HG03025 (cell line): ENCODE measurements around the gene SEMA3F.

Experiments
- ATAC-seq: cut with Tn5 transposase; IDR thresholded peaks from one replicate; pipeline ENCODE4 v1.9.1; 2021; ENCODE audit warnings: mild to moderate bottlenecking, moderate library complexity; ENCODE audit not compliant: unreplicated experiment, low FRiP score

Gene SEMA3F

DNA sequence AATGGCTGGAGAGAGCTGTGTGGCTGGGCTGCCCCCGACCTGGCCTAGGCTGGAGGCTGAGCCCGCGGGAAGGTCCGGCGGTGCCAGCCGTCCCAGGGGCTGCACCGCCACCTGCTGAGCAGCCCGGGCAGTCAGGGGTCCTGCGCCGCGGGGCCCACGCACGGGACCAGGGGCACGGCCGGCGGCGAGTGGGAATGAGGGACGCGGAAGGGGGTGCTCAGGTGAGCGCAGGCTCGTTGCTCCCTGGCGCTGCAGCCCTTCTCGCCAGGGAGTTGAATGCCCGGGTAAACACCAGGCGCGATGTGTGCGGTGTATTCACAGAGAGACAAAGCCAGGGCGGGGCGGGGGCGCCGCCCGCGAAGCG is 666 bp upstream of the SEMA3F start:
- peak; percentile 11 for ATAC-seq

DNA sequence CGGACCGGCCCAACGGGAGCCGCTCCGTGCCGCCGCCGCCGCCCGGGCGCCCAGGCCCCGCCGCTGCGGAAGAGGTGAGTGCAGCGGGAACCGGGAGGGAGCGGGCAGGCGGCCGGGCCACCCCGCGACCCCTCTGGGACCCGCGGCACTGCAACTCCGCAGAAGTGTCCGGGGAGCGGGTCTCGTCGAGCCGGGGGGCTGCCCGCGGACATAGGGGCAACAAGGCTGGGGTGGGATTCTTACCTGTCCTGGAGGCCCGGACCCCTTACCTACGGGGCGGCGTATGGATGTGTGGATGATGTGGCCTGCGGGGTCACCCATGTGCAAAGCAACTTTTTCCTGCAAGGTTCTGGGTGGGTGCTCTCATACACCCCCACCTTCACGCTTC is 361 bp downstream of the SEMA3F start:
- no peak for ATAC-seq

DNA sequence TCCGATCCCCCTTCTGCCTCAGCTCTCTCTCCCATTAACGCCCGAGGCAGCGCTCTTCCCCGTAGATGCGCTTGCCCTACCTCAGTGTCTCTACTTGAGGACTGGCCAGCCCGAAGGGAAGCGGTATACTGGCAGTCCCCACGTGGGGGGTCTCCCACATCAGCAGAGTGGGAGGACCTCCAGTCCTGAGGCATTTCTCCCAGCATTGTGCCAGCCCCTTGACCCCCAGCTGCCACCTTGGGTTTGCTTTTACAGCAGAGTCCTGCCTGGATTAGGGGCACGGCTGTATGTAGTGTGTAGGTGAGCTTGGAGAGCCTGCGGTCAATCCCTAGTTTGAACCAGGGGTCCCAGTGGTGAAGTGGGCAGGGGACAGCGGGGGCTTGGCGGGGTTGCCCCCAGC is 767 bp downstream of the SEMA3F start:
- ATAC-seq = no peak

DNA sequence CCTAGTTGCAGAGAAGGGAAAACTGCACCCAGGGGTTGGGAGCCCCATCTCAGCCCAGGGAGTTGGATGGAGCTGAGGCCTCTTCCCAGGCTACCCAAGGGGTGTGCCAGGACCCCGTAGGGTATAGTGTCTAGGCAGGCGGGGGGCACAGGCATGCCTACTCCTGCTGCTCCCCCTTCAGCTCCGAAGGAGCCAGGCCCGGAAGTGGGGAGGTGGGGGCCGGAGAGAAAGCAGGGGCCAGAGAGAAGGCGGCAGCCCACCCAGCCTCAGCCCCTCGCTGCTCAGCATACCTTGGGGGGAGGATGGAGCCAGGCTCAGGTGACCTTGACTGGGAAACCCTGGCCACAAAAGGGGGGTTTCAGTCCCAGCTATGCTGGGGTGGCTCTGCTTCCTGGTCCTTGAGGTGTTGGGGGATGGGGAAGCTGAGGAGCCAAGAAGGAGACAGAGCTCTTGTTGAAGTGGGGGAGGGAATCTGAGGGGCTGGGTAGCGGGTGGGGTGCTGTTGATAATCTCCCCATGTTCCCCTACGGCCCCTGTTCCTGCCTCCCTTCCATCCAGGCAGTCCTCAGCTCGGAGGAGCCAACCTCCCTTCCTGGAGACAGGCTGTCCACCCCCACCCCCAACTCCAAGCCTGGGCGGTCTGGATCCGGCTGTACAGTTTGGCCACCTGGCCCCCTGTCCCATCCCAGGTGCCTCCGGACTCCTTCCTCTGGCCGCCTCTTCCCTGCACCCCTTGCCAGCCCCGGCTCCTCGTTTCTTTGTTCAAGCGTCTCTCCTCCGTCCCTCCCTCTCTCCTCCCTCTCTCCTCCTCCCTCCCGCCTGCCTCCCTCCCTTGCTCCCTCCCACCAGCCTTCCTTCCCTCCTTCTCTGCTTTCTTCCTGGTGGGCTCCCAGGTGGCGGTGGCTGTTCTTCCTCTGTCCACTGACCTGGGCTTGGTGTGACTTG is 1.7 kb downstream of the SEMA3F start:
- no peak for ATAC-seq

DNA sequence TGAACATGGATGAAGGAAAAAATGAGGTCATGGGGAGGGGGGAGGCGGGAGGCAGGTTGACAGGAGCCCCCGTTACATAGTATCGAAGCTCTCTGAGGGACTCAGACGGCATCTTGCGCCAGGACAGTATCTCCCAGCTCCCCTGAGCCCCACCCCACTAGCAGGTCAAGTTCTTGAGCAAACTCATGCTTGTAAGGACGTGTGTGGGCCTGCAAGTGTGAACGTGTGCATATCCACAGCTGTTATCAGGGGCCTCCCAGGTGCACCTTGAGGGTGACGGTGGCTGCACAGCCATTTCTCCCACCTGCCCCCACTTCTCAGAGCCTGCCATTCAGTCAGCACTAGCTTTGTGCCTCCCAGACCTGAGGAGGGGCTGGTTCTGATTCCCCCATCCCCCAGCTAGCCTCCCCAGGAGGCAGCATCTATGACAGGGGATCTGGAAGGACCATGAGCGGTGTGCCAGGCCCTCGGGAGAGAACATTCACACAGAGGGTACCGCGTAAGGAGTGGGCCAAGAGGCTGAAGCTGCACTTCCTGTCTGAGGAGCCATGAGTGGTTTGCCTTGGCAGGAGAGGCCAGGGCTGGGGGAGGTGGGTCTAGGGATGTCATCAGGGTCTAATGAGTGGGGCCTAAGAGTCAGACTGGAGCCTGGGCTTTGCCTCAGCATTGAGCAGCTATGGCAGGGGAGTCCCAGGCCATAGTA is 2.9 kb downstream of the SEMA3F start:
- ATAC-seq = no peak

DNA sequence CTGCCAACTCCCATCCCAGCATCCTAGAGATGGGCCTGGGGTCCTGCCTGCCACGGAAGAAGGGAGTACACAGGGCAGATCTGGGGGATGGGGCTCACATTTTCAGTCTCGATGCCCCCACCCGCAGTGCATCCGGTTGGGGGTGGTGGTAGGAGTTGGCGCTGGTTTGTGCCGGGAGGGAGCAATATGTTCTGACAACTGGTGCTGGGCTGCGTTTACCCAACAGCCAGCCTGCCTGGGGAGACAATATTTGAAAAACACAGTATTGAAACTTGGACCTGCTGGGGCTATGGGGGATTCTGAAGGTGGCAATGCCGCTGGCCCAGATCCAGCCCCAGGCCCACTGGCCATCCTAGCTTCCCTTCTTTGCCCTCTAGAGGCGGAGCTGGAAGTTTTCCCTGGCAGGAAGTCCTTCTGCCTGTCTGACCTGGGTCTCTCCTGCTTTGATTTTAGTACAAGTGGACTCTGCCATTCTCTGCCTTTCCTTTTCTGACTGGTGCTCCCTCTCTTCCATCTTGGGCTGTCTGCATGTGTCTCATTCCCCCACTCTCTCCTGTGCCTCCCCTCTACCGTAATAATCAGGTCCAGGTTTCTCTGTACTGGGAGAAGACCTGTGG is 3.5 kb downstream of the SEMA3F start:
- ATAC-seq = no peak

DNA sequence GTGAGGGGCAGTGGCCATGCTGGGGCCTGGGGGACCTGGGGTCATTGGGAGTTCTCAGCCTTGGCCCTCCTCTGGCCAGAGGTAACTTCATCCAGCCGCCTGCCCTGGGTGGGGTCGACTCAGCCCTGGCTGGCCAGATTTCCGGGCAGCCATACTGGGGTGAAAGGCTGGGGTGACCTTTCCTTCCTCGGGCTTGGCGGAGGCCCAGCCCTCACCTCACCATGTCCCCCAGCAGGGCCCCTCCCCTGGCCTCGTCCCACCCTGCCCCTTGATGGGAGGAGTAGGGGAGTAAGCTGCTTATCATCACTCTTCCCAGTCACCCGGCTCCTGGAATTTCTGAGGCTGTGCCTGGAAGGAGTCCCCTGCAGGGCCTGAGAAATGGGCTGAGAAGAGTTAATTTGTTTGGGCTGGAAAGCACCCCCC is 5.4 kb downstream of the SEMA3F start:
- ATAC-seq = no peak

DNA sequence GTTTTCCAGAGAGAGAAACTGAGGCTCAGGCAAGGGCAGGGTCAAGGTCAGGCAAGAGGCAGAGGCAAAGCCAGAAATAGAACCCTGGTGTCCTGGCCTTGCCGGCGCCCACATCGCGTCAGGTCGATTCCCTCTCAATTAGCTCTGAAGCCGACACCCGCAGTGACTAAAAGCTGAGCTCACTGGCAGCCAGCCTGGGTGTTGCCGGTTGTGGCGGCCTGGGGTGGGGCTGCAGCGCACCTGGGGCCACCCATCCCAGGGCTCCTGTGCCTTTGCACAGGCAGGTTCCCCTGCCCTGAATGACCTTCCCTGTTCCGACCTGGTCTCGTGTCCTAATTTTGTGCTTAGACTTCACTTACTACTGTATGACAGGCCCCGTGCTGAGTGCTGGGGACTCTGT is 6.2 kb downstream of the SEMA3F start:
- ATAC-seq = no peak

DNA sequence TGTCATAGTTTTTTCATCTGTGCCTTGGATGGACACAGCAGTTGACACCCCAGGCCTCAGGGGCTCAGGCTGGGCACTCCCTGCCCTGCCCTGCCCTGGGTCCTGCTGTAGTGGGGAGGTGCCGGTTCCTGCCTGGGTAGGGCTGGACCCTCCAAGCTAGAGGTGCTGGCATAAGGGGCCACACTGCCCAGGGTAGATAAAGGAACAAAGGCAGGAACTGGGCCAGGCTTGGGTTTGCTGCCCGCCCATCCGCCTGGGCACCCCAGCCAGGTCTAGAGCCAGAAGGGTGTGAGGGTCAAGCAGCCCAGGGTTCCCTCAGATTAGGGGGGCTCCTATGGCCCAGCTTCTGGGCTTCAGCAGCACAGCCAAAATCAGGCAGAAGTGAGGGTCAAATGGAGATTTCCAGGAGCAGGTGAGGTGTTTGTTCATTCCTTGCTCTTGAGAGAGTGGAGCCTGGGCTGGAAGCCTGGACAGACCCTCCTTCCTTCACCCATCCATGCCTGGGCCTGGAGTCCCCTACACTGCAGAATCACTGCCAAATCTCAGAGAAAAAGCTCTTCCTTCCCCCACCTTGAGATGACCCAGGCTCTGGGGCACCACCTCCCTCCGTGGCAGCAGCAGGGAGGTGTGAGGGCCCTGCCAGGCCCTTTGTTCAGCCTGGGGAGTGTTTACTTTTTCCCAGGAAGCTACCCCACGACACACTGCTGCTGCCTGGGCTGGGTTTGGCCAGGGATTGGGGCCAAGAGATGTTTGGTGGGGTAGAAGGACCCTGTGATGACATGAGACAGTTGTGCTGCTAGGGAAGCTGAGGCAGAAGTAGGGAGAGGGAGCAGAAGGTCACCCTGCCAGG is 7.1 kb downstream of the SEMA3F start:
- ATAC-seq = no peak

DNA sequence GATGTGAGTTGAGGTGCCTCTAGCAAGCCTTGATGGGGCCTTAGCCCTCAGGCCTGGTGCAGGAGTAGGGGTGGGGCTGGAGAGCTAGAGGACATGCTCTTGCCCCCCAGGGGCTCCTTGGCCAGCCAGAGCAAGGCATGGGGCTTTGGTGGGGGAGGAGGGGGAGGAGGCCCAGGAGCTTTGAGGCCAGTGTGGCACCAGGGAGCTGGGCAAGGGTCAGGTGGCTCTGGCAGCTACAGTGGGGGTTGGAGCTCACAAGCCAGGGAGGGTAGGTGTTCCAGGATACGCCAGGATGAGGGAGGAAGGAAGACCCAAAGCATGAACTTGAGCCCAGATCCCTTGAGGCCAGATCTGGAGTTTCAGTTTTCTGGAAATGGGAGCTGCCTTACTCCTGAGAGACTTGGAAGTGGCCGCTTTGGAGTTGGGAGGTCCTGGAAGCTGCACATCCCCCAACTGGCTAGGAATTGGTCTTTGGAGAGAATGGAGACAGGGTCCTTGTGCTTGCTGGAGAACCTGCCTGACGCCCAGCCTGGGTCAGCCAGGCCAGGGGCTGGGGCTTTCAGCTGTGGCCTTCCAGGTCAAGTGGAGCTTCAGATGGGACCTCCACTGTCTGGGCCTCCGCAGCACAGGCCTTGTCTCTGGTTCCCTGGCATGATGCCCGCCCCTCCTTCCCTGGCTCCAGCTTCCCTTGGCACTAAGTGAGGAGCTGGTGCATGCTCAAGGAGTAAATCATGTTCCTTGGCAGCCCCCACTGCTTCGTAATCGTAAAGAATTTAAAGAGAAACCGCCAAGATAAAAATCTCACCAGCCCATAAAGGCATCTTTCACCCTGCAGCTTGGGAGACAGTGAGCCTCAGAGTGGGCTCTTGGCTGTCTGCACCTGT is 8.7 kb downstream of the SEMA3F start:
- no peak for ATAC-seq

DNA sequence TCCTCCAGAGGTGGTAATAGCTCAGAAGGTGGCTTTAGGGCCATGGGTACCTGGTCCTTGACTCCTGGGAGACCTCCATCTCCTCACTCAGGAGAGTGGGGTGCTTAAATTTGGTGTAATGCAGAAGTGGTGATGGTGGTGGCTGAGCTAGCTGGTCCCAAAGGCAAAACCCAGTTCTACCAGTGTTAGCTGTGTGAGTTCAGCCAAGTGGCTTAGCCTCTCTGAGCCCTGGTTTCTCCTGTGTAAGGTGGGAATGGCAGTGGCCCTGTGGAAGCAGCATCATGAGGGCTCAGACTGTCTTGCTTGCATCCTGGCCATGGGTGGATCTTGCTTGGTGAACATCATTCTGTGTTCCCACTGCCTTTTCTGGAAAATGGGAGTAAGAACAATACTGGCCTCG is 9.4 kb downstream of the SEMA3F start:
- no peak for ATAC-seq

DNA sequence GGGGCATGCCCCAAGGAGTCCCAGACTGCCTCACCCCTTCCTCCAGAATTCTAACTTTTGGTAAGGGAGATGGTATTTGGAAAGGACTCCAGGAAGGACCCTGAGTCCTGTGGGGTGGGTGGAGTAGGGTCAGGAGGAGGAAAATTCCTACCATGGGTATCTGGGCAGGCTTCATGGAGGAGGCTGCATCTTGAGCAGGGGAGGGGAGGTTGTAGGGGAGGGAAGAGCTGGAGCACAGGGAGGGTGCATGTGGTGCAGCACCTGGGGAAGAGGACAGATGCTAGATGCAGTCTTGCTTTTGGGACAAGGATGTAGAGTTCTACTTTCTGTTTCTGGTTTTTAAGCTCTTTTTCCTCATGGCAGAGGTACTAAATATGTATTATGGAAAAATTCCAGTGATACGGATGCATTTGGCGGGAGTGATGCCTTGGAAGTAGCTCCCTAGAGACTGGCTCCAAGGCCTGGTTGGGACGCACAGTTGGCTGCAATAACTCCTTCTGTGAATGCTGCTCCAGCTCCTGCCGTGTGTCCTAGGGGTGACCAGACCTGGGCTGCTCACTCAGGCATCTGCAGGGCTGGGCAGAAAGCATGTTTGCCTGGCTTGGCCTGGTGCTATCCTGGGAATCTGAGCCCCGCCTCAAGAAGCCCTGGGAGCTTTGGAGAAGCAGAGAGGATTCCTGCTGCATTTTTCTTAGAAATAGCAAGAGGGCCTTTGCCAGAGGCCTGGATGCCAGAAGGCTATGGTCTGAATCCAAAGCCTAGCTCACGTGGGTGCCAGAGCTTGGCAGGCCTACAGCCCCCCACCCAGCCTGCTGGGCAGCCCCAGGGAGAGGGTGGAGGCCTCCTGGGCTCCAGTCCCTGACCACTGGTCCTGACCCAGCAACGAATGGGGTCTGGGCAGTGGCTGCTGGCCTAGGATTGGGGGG is 10.1 kb downstream of the SEMA3F start:
- ATAC-seq = no peak

DNA sequence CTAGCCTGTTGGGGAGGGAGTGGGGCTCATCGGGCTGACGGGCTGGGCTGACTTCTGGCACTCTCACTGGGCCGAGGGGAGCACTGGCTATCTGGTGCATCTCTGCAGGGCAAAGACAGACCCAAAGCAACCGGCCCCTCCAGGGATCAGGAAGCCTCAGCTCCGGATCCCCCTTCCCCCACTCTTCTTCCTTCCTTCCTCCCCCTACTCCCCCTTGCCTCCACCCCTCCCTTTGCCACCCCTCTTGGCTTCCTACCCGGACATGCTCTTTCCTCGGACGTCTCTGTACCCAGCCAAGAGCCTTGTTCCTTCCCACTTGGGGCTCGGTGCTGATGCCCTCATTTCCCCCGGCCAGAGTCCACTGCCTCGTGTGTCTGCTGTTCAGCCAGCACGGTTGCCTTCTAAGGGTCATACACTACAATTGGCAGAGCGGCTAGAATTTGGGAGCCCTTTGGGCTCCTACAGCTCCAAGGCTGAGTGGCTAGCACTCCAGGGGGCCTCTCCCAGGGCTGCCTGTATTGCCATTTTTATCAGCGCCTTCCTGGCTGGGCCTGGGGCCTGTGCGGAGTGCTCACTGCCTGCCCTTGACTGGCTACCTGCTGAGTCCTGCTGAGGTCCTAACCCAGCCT is 10.9 kb downstream of the SEMA3F start:
- ATAC-seq = no peak

DNA sequence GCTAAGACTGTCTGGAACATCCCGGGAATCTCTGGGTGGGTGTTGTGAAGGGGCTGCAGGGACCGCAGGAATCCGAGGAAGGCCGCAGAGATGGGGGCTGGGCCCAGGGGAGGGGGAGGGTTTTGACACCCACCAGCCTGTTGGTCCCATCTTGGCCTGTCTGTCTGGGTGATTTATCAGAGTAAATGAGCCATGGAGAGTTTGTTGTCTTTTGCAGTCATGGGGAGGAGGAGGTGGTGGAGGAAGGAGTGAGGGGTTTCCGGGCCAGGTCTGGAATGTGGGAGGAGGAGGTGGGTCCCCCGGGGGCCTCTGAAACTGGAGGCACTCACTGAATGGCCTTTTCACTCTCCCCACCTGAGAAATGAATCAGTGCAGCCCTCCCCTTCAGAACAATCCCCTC is 11.5 kb downstream of the SEMA3F start:
- no peak for ATAC-seq

DNA sequence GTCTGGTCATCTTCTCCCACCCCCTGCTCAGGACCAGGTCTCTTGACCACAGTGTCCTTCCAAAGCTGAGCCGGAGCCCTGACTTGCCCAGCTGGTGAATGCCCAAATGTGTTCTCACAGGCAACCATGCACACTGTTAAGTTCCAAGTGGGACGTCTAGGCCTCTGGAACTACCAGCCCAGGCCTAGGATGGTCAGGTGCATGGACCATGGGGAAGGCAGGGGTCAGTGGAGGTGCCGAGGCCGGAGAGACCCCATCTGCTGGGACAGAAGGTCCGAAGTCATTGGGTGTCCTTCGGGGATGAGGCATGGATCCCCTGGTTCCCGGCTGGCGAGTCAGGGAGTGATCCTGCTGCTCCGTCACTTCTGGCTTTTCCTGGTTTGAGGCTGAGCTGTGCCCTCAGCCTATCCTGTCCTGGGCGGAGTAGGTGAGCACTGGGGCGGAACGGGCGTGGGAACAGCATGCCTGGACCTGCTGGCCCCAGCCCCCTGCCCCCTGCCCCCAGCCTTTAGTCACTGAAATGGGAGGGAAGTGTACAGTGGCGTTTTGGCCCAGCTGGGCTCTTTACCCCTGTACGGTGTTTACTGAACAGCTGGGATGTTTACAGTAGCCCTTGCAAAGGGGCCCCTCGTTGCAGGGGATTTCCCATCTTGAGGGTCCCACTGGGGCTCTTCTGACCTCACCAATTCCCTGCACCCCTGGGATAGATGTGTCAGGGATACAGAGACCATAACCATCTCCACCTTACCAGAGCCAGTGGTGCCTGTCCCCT is 12.1 kb downstream of the SEMA3F start:
- ATAC-seq = no peak

DNA sequence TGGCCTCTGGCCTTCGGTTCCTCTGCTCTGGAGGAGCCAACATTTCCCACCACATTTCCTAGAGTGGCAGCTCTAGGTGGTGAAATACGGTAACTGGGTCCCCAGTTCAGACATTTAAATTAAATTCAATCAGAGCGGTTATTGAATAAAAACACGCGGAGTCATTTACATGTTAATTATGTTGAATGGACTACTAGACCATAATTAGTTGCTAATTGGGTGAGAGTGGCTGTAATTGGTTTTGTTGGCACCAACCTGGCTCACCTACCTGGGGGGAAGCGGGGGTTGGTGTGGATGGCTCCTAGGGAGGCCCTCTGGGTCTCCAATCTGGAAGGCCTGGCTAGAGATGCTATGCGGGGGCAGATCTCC is 12.7 kb downstream of the SEMA3F start:
- ATAC-seq = no peak

DNA sequence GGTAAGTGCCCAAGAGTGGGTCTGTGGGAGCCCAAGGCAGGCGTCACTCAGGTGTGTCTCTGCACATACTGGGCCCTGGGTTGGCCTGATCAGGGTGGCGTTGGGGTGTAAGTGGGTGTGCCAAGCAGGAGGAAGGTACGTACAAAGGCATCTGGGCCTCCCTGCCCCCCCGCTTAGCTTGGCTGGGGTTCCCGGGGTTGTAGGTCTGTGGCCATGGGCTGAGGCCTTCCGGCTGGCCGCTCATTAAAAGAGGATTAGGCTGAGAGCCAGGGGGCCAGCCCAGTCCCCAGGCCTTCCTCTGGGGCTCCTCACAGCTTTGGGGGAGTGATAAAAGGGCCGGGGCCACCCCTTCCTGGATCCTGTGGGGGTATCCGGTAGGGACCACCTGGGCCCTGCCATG is 13.3 kb downstream of the SEMA3F start:
- ATAC-seq = no peak
